ENCODE measurements around the gene GPD2. TPM values are rescaled to one million over a fixed set of nuclear protein-coding genes. Genes with fewer than 3 reads are reported as not detected.
A peak's percentile ranks its signal among the peaks of the same experiment; 100 is the strongest.

The GPD2 gene
- total and polyA plus RNA-seq, 2 of the 13 experiments (the other 11 are each of a cell fraction or from before 2014, with no cell fraction given) = not detected

GRCh38 chr2:156400706-156401678 lies 35.2 kb upstream of the GPD2 start (continued):
- TF ChIP-seq ZNF281 (CRISPR knock-in tag; IDR thresholded peaks at IDR 0.05; ENCODE audit: borderline replicate concordance) (no peak; the same call in 1 of the 2 replicates), E2F5 (CRISPR knock-in tag; conservative IDR thresholded peaks at IDR 0.05) (no peak), ZNF124 (CRISPR knock-in tag; IDR thresholded peaks at IDR 0.05) (no peak), EHMT2 (IDR thresholded peaks at IDR 0.05; ENCODE audit: borderline replicate concordance, low read depth, low read length) (0 out of 2 replicates have a peak, but pooled peaks have one; percentile 47), ZSCAN20 (CRISPR knock-in tag; IDR thresholded peaks at IDR 0.05; ENCODE audit: borderline replicate concordance) (no peak), THAP7 (CRISPR knock-in tag; IDR thresholded peaks at IDR 0.05) (no peak), ZNF614 (CRISPR knock-in tag; IDR thresholded peaks at IDR 0.05; ENCODE audit: borderline replicate concordance) (no peak), ARID3A (IDR thresholded peaks at IDR 0.05; ENCODE audit: low read depth, low read length) (peak; percentile 71), ZNF576 (CRISPR knock-in tag; IDR thresholded peaks at IDR 0.05) (no peak), SP4 (CRISPR knock-in tag; IDR thresholded peaks at IDR 0.05) (no peak), ZNF484 (CRISPR knock-in tag; IDR thresholded peaks at IDR 0.05; ENCODE audit: borderline replicate concordance, low read depth) (no peak), ZBTB46 (CRISPR knock-in tag; IDR thresholded peaks at IDR 0.05; ENCODE audit: borderline replicate concordance) (peak; percentile 91; the same call in 1 of the 2 replicates), TEF (CRISPR knock-in tag; IDR thresholded peaks at IDR 0.05) (peak; percentile 19; the same call in 1 of the 2 replicates), ZNF205 (CRISPR knock-in tag; IDR thresholded peaks at IDR 0.05) (peak; percentile 65; the same call in 1 of the 2 replicates), HNF4A (CRISPR knock-in tag; IDR thresholded peaks at IDR 0.05) (no peak), KMT2B (CRISPR knock-in tag; IDR thresholded peaks at IDR 0.05) (peak; percentile 49), HNRNPH1 (optimal IDR thresholded peaks at IDR 0.05; ENCODE audit: low read depth, low read length) (peak; percentile 72), TGIF2 (CRISPR knock-in tag; IDR thresholded peaks at IDR 0.05) (no peak; the same call in 1 of the 2 replicates), ZNF672 (CRISPR knock-in tag; IDR thresholded peaks at IDR 0.05) (0 out of 2 replicates have a peak, but pooled peaks have one; percentile 32)
